H1 (cell line): ENCODE results near the gene PEX14.

Experiments
- CREB1 ChIP-seq: IDR thresholded peaks from 2 replicates; pipeline ENCODE4 v1.6.1; 2012; ENCODE audit warnings: inconsistent platforms
- EZH2 ChIP-seq: fragments of 200-600 bp; sonication (generic); IDR thresholded peaks from 2 replicates; pipeline ENCODE4 v1.7.1; 2012; ENCODE audit warnings: low read depth, mild to moderate bottlenecking, moderate library complexity, low read length, inconsistent platforms; ENCODE audit not compliant: severe bottlenecking
- POLR2AphosphoS5 ChIP-seq: IDR thresholded peaks from 2 replicates; pipeline ENCODE4 v1.6.1; 2011; ENCODE audit warnings: low read depth, low read length

DNA sequence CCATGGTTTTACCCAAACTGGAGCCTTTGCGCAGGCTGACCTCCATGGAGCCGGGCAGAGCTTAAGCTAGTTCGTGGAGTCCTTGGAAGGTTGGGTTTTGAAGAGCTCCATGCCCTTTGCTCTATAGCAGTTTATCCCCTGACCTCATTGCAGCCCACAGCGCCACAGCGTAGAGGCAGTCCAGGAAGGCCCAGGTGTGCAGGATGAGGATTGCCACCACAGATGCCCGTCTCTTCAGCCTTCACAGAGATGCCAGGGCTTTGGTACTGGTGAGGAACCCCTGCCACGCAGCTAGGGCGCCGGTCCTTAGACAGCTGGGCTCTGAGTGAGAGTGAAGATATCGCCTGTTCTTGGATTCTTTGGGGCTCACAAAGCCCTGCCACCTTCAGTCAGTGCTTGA is 138.6 kb downstream of the PEX14 start:
- TF ChIP-seq POLR2AphosphoS5 = no peak
- TF ChIP-seq CREB1 = no peak
- TF ChIP-seq EZH2 = no peak
